ENCODE measurements around the gene ZNF230. TPM values are rescaled to one million over a fixed set of nuclear protein-coding genes. Genes with fewer than 3 reads are reported as not detected.

Gene ZNF230
- total RNA-seq, 1 experiment from 2014 or later: 4.8 TPM

- DNase-seq (ENCODE audit: extremely low read depth, low read depth): no peak
Observed at GRCh38 chr19:44032001-44032610, 29.3 kb downstream of the ZNF230 start.

- no peak for DNase-seq (ENCODE audit: extremely low read depth, low read depth)
Observed at GRCh38 chr19:44042147-44042546, 39.4 kb downstream of the ZNF230 start.

- DNase-seq (ENCODE audit: extremely low read depth, low read depth): no peak
Observed at GRCh38 chr19:44050740-44051649, 48.2 kb downstream of the ZNF230 start.

GRCh38 chr19:44051650-44052402 lies 49.1 kb downstream of the ZNF230 start, which contains the start of gene ZNF223:
Gene ZNF223 (plus strand): TSS chr19:44052036. CDS start chr19:44055177, 3,141 bp downstream.
- peak; percentile 83 for DNase-seq (ENCODE audit: extremely low read depth, low read depth)

- no peak for DNase-seq (ENCODE audit: extremely low read depth, low read depth)
Observed at GRCh38 chr19:44055870-44056269, 53.1 kb downstream of the ZNF230 start.

- no peak for DNase-seq (ENCODE audit: extremely low read depth, low read depth)
Observed at GRCh38 chr19:44059229-44059628, 56.5 kb downstream of the ZNF230 start.

GRCh38 chr19:44061038-44061437 lies 58.3 kb downstream of the ZNF230 start:
- no peak for DNase-seq (ENCODE audit: extremely low read depth, low read depth)

Small RNA genes within 50 kb of the gene (small RNA-seq; reads per million reads assigned to genes)
- gene AC006213.5: 0 reads per million in 2 experiments

Other genes starting within 250 kb of the ZNF230 start
- gene SMG9, start 248.0 kb upstream of the ZNF230 start, total RNA-seq (2014; rRNA removed; shearing (Covaris generic)): 20.9 and 21.8 TPM in 2 replicates
- 22.9 and 23.5 TPM in 2 replicates for gene KCNN4, start 222.0 kb upstream of the ZNF230 start, total RNA-seq (2014; rRNA removed; shearing (Covaris generic))
- 0.37 and 0.69 TPM in 2 replicates for gene LYPD5, start 200.5 kb upstream of the ZNF230 start, total RNA-seq (2014; rRNA removed; shearing (Covaris generic))
- gene ZNF283, start 175.6 kb upstream of the ZNF230 start, total RNA-seq (2014; rRNA removed; shearing (Covaris generic)): 5.5 and 9.6 TPM in 2 replicates
- gene ZNF404, start 119.0 kb upstream of the ZNF230 start, total RNA-seq (2014; rRNA removed; shearing (Covaris generic)): not detected in 2 replicates
- 7.8 and 10.6 TPM in 2 replicates for gene ZNF45, start 67.7 kb upstream of the ZNF230 start, total RNA-seq (2014; rRNA removed; shearing (Covaris generic))
- gene ZNF221, start 51.7 kb upstream of the ZNF230 start, total RNA-seq (2014; rRNA removed; shearing (Covaris generic)): 2.0 and 2.8 TPM in 2 replicates
- gene ZNF155, start 18.8 kb upstream of the ZNF230 start, total RNA-seq (2014; rRNA removed; shearing (Covaris generic)): 6.1 and 6.6 TPM in 2 replicates
- 6.8 and 7.1 TPM in 2 replicates for gene ZNF222, start 22.4 kb downstream of the ZNF230 start, total RNA-seq (2014; rRNA removed; shearing (Covaris generic))
- gene ZNF223, start 49.1 kb downstream of the ZNF230 start, total RNA-seq (2014; rRNA removed; shearing (Covaris generic)): 1.9 and 2.0 TPM in 2 replicates
- gene ZNF284, start 69.2 kb downstream of the ZNF230 start, total RNA-seq (2014; rRNA removed; shearing (Covaris generic)): 2.0 and 2.2 TPM in 2 replicates
- gene ZNF224, start 91.4 kb downstream of the ZNF230 start, total RNA-seq (2014; rRNA removed; shearing (Covaris generic)): 13.4 and 16.2 TPM in 2 replicates
- gene ZNF225, start 110.4 kb downstream of the ZNF230 start, total RNA-seq (2014; rRNA removed; shearing (Covaris generic)): 3.3 TPM in 2 replicates
- gene ZNF234, start 138.6 kb downstream of the ZNF230 start, total RNA-seq (2014; rRNA removed; shearing (Covaris generic)): 8.5 and 8.6 TPM in 2 replicates
- gene ZNF226, start 162.1 kb downstream of the ZNF230 start, total RNA-seq (2014; rRNA removed; shearing (Covaris generic)): 20.1 and 21.0 TPM in 2 replicates
- 18.2 and 20.3 TPM in 2 replicates for gene ZNF227, start 209.6 kb downstream of the ZNF230 start, total RNA-seq (2014; rRNA removed; shearing (Covaris generic))

All from NCI-H460 (cell line).